IPS DF 4.7 (cell line): Measurements from ENCODE around the gene AFF3.

Source experiments
- DNase-seq: peaks from one replicate; pipeline ENCODE4 v3.0.0-alpha.2; 2013; ENCODE audit warnings: low spot score; ENCODE audit errors: extremely low read depth

Gene AFF3

GRCh38 chr2:100073110-100073509, 69.3 kb downstream of the AFF3 start:
- DNase-seq, result no peak

GRCh38 chr2:100072503-100072902, 69.9 kb downstream of the AFF3 start:
- DNase-seq, result no peak

GRCh38 chr2:100071335-100072043, 70.9 kb downstream of the AFF3 start:
- no peak for DNase-seq

- no peak for DNase-seq
These were observed 72.3 kb downstream of the AFF3 start for GRCh38 chr2:100070078-100070477.

GRCh38 chr2:100068395-100068794, 74.0 kb downstream of the AFF3 start:
- no peak for DNase-seq

- no peak for DNase-seq
These were observed 74.6 kb downstream of the AFF3 start for GRCh38 chr2:100067784-100068183.

GRCh38 chr2:100066856-100067255, 75.5 kb downstream of the AFF3 start:
- DNase-seq, result no peak

GRCh38 chr2:100066246-100066645, 76.1 kb downstream of the AFF3 start:
- no peak for DNase-seq

- DNase-seq, result no peak
These were observed 77.6 kb downstream of the AFF3 start for GRCh38 chr2:100064592-100065428.

- DNase-seq, result no peak
These were observed 78.2 kb downstream of the AFF3 start for GRCh38 chr2:100064165-100064564.

GRCh38 chr2:100063459-100063953, 78.9 kb downstream of the AFF3 start:
- DNase-seq, result no peak

GRCh38 chr2:100062336-100062735, 80.1 kb downstream of the AFF3 start:
- no peak for DNase-seq

GRCh38 chr2:100060875-100061274, 81.5 kb downstream of the AFF3 start:
- DNase-seq, result no peak

GRCh38 chr2:100059638-100060037, 82.8 kb downstream of the AFF3 start:
- DNase-seq, result no peak

- DNase-seq, result no peak
These were observed 84.5 kb downstream of the AFF3 start for GRCh38 chr2:100057901-100058261.

GRCh38 chr2:100054426-100054825, 88.0 kb downstream of the AFF3 start:
- no peak for DNase-seq

- DNase-seq, result no peak
These were observed 89.1 kb downstream of the AFF3 start for GRCh38 chr2:100053087-100053885.

GRCh38 chr2:100052650-100053049, 89.7 kb downstream of the AFF3 start:
- no peak for DNase-seq

- DNase-seq, result no peak
These were observed 91.1 kb downstream of the AFF3 start for GRCh38 chr2:100051253-100051652.

GRCh38 chr2:100050685-100051084, 91.7 kb downstream of the AFF3 start:
- no peak for DNase-seq

- DNase-seq, result no peak
These were observed 95.1 kb downstream of the AFF3 start for GRCh38 chr2:100046961-100047947.
